Measurements from ENCODE around the gene UGT3A1.

DNA sequence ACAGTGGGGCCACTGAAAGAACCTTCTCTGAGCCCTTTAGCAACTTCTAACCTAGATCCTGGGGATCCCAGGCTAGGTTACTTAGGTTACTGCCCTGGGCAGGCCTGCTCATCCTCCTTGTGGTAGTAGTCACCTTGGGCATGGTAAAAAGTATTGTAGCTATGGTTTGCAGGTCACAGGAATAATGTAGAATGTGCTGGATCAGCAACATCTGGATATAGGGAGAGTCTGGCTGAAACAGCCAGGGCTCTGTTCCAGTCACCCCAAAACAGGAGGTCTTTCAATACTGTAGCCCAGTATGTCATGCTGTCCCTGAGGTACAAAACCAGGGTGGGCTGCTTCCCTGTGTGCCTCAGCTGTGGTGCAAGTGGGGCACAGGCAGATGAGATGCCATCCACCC, 41.9 kb upstream of the UGT3A1 start:
- TF ChIP-seq GATA3 (IDR thresholded peaks at IDR 0.05; ENCODE audit: low read depth, low read length) (no peak), GATA2 (IDR thresholded peaks at IDR 0.05; ENCODE audit: low read depth, low read length) (no peak)

Measured in SH-SY5Y (cell line).